ENCODE measurements around the gene NAXD. TPM values are rescaled to one million over a fixed set of nuclear protein-coding genes. Genes with fewer than 3 reads are reported as not detected.

The NAXD gene
- total RNA-seq, 4 donors from 2014 or later: 14.5 to 25.2 (median 17.4) TPM

DNA sequence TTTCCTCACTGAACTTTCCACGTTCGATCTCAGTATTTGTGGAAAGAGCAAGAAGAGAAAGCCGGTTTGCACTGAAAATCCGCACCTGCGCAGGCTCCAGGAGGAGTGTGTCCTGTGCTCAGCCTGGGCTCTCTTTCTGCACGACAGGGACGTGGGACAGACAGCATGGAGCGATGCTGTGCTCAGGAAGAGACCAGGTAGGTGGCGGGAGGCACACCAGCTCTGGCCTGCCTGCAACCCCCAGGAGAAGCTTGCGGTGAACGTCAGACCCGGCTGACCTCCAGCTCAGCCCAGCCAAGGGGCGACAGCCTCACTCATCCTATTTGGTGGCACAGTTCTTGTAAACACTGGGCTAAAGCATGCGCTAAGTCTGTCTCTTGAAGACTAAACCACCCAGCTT is 35.9 kb downstream of the NAXD start:
- no peak for DNase-seq
- intact Hi-C loops (cut with DNase I): no loop called here
- Histone ChIP-seq H3K4me3 (no peak overlapping the region), H3K9me3 (no peaks in the 10 kb centered on the region), H3K36me3 (peaks cover 2 to 90% (median 10%) of the 10 kb centered on the region in 3 donors), H3K27me3 (no peaks in the 10 kb centered on the region), H3K4me1 (no peaks in the 10 kb centered on the region), H3K27ac (no peak overlapping the region)
- 85 to 92% methylated on average over 9 of the region's 14 CpGs for WGBS, 2 donors
- TF ChIP-seq, protein P1, sequence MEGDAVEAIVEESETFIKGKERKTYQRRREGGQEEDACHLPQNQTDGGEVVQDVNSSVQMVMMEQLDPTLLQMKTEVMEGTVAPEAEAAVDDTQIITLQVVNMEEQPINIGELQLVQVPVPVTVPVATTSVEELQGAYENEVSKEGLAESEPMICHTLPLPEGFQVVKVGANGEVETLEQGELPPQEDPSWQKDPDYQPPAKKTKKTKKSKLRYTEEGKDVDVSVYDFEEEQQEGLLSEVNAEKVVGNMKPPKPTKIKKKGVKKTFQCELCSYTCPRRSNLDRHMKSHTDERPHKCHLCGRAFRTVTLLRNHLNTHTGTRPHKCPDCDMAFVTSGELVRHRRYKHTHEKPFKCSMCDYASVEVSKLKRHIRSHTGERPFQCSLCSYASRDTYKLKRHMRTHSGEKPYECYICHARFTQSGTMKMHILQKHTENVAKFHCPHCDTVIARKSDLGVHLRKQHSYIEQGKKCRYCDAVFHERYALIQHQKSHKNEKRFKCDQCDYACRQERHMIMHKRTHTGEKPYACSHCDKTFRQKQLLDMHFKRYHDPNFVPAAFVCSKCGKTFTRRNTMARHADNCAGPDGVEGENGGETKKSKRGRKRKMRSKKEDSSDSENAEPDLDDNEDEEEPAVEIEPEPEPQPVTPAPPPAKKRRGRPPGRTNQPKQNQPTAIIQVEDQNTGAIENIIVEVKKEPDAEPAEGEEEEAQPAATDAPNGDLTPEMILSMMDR (IDR thresholded peaks at IDR 0.05): no peak

DNA sequence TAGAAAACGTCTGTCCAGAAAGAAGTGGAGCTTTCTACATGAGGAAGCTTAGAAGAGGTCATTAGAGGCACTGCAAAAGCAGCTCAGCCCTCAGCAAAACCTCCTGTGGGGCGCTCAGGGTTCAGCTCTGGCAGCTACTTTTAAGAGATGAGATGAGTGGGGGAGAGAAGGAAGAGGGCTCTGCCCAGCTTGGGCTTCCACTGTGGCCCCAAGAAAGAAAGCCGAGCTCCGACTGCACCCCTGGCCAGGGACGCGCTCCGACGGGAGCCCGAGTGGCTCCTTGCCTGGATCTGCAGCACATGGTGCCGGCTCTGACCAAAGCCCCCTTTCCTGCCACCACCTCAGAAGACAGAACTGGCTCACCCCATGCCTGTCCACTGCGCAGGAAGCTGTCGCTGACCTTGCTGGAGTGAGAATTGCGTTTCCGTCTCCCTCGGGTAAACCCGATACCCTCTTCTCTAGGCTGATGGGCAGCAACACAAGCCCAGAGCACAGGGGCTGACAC is 36.4 kb downstream of the NAXD start:
- no peaks in the 10 kb centered on the region for H3K27me3 ChIP-seq
- no peak for DNase-seq
- peaks cover 2 to 87% (median 9%) of the 10 kb centered on the region in 3 donors for H3K36me3 ChIP-seq
- TF ChIP-seq, protein P1 (IDR thresholded peaks at IDR 0.05): no peak
- no peak for TF ChIP-seq POLR2A (IDR thresholded peaks at IDR 0.05)
- H3K9me3 ChIP-seq: no peaks in the 10 kb centered on the region
- no peak overlapping the region for H3K27ac ChIP-seq
- intact Hi-C loops (cut with DNase I): no loop called here
- H3K4me3 ChIP-seq: no peak overlapping the region
- 67 to 94% methylated on average over 4 to 15 of the region's 16 CpGs for WGBS, 2 donors
- H3K4me1 ChIP-seq: no peaks in the 10 kb centered on the region

DNA sequence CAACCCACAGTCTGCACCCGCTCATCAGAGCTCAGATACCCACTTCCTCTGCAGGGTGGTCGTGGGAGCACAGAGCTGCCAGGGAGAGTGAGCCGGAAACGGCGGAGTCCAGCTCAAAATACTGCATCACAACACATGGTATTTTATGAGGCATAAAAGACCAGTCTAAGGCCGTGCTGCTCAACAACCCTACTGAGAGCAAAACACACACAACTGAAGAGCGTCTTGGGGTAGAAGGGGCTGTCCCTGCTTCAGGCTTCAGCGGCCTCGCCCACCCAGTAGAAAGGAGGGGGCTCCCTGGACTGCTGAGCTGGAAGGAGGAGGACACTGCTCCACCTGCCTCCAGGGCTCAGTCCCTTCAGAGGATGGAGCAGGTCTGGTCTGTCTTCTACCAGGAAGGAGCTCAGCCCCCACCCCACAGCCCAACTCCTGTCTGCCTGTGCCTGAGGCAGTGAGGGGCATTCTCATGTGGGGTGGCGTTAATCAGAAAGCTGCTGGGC is 36.9 kb downstream of the NAXD start:
- H3K9me3 ChIP-seq: no peaks in the 10 kb centered on the region
- WGBS, 2 donors: 88 to 95% methylated on average over 3 to 4 of the region's 10 CpGs
- intact Hi-C loops (cut with DNase I): no loop called here

DNA sequence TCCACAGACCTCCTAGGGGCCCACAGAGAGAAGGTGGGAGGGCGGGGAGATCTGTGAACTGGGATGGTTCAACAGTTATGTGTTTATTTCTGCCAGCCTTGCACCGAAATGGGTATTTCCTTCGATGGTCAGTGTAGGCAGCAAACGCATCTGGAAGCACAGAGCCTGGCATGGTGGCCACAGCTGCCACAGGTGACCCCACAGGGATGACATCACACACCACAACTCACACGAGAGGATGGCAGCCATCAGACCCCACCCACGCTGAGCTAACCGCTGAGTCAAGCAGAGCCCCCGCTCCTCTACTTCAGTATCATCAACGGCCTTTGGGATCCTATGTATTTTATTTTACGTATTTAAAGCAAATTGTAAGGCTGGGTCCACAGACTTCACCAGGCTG is 37.4 kb downstream of the NAXD start:
- H3K4me1 ChIP-seq: no peaks in the 10 kb centered on the region
- no peak for DNase-seq
- peaks cover 2 to 84% (median 4%) of the 10 kb centered on the region in 3 donors for H3K36me3 ChIP-seq
- H3K27me3 ChIP-seq: no peaks in the 10 kb centered on the region
- intact Hi-C loops (cut with DNase I): no loop called here
- no peak overlapping the region for H3K4me3 ChIP-seq
- H3K27ac ChIP-seq: no peak overlapping the region
- no peaks in the 10 kb centered on the region for H3K9me3 ChIP-seq
- TF ChIP-seq, protein P1 (IDR thresholded peaks at IDR 0.05): no peak
- no peak for TF ChIP-seq POLR2A (IDR thresholded peaks at IDR 0.05)
- 91 to 92% methylated on average over 10 of the region's 10 CpGs for WGBS, 2 donors

More for the DNA sequence above, 36.9 kb downstream of the NAXD start:
- H3K4me3 ChIP-seq: no peak overlapping the region
- DNase-seq: no peak
- H3K4me1 ChIP-seq: no peaks in the 10 kb centered on the region
- H3K36me3 ChIP-seq: peaks cover 2 to 82% (median 4%) of the 10 kb centered on the region in 3 donors
- no peak overlapping the region for H3K27ac ChIP-seq
- TF ChIP-seq, protein P1 (IDR thresholded peaks at IDR 0.05): no peak
- TF ChIP-seq POLR2A (IDR thresholded peaks at IDR 0.05): no peak
- H3K27me3 ChIP-seq: no peaks in the 10 kb centered on the region

DNA sequence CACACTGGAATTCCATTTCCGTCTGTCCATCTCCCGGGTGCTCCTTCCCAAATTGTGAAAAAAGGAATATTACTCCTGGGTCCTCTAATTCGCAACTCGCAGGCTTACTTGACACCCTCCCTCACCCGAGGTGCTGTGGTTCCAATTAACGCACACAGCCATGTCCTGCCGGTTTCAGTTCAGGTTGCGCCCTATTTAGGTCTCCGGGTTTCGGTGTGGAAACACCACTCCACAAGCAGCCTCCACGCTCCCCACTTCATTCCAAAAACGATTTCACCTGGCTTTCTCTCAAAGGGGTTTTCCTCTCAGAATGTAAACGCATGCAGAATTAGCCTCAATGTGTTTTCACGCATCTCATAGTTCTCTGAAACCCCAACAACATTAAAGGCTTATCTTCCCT is 37.9 kb downstream of the NAXD start:
- peaks cover 2 to 88% (median 4%) of the 10 kb centered on the region in 3 donors for H3K36me3 ChIP-seq
- no peaks in the 10 kb centered on the region for H3K27me3 ChIP-seq
- 81 to 85% methylated on average over 14 of the region's 14 CpGs for WGBS, 2 donors
- intact Hi-C loops (cut with DNase I): no loop called here
- DNase-seq: no peak
- H3K9me3 ChIP-seq: no peaks in the 10 kb centered on the region
- no peaks in the 10 kb centered on the region for H3K4me1 ChIP-seq
- TF ChIP-seq, protein P1 (IDR thresholded peaks at IDR 0.05): no peak
- no peak overlapping the region for H3K27ac ChIP-seq
- H3K4me3 ChIP-seq: no peak overlapping the region

Data from esophagus squamous epithelium (tissue), 5 donors.